Suppressor macrophage treated with lipopolysaccharide for 4 hours (primary cell): ENCODE results near the gene WASHC2A.
"Not testable (repeated sequence)": the region's sequence is repeated elsewhere in the genome, so short reads cannot be mapped to it uniquely, and the experiment has no call there.

Experiments
- DNase-seq: peaks from one replicate; pipeline ENCODE4 v3.0.0-alpha.2; 2020

The WASHC2A gene, protein sequence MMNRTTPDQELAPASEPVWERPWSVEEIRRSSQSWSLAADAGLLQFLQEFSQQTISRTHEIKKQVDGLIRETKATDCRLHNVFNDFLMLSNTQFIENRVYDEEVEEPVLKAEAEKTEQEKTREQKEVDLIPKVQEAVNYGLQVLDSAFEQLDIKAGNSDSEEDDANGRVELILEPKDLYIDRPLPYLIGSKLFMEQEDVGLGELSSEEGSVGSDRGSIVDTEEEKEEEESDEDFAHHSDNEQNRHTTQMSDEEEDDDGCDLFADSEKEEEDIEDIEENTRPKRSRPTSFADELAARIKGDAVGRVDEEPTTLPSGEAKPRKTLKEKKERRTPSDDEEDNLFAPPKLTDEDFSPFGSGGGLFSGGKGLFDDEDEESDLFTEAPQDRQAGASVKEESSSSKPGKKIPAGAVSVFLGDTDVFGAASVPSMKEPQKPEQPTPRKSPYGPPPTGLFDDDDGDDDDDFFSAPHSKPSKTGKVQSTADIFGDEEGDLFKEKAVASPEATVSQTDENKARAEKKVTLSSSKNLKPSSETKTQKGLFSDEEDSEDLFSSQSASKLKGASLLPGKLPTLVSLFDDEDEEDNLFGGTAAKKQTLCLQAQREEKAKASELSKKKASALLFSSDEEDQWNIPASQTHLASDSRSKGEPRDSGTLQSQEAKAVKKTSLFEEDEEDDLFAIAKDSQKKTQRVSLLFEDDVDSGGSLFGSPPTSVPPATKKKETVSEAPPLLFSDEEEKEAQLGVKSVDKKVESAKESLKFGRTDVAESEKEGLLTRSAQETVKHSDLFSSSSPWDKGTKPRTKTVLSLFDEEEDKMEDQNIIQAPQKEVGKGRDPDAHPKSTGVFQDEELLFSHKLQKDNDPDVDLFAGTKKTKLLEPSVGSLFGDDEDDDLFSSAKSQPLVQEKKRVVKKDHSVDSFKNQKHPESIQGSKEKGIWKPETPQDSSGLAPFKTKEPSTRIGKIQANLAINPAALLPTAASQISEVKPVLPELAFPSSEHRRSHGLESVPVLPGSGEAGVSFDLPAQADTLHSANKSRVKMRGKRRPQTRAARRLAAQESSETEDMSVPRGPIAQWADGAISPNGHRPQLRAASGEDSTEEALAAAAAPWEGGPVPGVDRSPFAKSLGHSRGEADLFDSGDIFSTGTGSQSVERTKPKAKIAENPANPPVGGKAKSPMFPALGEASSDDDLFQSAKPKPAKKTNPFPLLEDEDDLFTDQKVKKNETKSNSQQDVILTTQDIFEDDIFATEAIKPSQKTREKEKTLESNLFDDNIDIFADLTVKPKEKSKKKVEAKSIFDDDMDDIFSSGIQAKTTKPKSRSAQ (N-terminal part only)

DNA sequence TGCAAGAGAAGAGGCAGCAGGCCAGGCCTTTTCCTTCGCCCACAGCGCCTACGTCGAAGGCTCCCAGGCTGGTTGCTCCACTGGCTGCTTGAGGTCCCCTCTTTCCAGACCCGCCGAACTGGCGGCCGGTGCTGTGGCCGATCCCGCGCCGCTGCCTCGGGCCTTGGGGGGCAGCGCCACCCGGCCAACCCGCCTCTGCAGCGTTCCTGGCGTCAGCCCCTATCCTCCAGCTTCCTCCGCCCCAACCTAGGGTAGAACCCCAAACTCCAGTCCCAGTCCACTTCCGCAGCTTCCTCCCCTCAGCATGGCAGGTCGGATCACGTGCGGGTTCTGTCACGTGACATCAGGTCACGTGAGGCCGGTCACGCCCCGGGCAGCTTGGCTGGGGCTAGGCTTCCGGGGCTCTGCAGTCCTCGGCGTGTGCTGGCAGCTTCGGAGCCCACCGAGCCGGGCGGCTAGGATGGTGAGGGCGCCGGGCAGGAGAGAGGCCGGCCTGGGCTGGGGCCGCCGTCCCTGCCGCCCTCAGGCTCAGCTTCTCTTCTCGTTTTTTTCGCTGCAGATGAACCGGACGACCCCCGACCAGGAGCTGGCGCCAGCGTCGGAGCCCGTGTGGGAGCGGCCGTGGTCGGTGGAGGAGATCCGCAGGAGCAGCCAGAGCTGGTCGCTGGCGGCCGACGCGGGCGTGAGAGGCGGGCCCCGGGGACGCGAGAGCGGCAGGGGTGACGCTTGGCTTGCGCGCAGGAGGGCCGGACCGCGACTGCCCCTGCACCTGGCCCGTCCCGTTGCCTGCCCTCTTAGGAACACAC, at the start of gene WASHC2A:
Gene WASHC2A, plus strand, starts transcription at position 409 of the 806 bp plus-strand sequence. Its CDS starts 52 bp downstream, at position 461.
- DNase-seq, result peak; percentile 75

DNA sequence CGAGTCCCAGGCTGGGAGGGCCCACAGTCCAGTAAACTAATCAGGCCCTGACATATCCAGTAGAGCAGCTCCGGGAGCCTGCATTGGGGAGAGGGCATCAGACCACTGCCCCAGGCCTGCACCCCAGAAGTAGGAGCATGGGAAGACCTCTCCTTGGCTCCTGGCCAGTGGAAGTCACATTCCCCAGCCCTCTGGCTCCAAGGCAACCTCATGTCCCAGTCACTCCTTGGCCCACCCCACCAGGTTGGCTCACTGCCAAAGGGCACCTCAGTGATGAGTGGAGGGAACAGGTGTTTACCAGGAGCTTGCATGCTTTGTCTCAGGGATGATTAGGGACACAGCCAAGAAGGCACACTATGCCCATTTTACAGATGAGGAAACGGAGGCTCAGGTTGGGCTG, 48.5 kb upstream of the WASHC2A start:
- not testable (repeated sequence) for DNase-seq

DNA sequence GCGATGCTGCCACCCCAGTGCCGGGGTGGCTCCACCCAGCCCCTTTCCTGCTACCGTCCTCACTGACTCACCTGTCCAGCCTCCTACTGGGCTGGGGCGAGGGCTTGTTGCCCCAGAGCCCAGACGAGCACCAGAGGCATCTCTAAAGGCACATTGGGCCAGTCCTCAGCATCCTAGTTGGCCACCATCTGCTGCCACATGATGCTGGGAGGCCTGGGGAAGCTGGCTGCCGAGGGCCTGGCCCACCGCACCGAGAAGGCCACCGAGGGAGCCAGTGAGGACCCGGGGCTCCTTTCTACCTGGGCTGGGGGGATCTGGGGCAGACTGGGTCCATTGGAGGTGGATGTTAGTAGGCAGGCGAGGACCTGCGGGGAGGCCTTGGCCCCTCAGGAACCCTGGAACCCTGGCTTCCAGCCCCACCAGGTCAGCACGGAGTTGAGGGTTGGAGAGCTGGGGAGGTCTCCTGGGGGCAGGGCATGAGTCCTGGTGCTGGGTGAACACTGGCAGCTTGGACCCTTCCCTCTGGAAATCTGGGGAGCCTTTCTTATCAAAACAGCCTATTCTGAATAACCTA, 47.2 kb upstream of the WASHC2A start:
- not testable (repeated sequence) for DNase-seq

DNA sequence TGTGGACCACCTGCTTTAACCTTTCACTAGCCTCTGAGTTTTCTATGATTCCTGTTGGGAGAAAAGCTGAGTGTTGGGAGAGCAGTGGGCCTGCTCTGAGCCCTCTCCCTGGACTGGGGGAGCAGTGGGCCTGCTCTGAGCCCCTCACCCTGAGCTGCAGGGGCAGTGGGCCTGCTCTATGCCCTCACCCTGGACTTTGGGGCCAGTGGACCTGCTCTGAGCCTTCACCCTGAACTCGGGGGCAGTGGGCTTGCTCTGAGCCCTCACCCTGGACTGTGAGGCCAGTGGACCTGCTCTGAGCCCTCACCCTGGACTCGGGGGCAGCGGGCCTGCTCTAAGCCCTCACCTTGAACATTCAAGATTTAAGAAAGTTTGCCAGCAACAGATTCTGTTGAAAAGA, 46.1 kb upstream of the WASHC2A start:
- DNase-seq, result no peak

DNA sequence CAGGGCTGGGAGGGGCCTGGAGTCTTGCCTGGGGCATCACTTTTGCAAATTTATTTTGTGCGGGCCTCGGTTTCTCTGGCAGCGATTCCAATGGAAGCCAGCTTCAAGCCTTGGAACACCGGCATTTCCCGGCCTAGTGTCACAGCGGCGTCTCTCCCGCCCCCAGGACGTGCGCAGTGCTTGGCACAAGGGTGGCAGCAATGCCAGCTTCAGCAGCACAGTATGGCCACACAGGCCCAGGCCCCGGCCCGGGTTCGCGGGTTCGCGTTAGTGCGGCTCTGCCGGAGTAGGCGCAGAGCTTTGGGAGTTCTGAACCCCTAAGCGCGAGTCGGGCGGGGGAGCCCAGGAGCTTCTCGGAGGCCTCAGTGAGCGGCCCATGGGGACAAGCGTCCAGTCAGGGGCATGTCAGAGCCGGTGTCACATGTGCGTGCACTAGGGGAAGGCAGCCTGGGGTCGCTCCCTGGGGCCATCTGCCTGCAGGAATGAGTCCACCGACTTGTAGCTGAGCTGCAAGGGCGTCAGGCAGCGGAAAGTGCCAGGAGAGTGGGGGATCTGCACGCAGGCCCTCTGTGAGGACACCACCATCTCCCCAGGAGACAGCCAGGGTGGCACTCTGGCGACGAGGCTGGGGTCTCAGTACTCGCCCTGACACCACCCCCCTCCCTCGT, 42.9 kb upstream of the WASHC2A start:
- not testable (repeated sequence) for DNase-seq

DNA sequence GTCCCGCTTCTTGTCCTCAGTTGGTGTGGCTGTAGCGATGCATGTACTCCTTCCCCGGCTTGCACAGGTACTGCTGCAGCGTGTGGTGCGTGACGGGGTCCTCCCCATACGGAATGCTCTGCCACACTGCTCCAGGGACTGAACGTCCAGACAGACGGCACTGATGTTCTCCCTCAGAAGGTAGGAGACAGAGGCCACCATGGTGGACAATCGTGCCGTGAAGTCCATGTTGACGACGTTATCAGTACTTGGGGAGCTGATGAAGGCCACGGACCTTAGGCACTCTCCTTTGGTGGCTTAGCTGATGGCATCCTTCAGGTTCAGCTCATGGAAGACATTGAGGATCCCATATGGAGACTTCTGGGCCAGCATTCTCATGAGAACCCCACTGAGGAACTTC, 42.1 kb upstream of the WASHC2A start:
- no peak for DNase-seq

DNA sequence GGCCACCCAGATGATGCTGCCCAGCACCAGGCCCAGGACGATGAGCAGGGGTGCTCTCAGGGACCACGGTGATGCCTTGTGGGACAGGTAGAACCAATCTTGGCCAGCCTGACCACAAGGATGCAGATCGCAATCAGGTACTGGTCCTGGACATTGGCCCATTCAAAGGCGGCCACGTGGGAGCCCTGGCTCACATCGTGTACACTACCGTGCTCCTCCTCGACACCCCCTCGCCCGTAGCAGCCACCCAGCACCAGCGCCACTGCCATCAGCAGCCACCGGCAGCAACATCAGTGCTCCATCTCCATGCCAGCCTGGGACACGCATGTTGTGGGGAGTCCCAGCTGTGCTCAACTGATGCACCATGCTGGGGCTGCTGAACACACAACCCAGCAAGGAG, 40.6 kb upstream of the WASHC2A start:
- no peak for DNase-seq

DNA sequence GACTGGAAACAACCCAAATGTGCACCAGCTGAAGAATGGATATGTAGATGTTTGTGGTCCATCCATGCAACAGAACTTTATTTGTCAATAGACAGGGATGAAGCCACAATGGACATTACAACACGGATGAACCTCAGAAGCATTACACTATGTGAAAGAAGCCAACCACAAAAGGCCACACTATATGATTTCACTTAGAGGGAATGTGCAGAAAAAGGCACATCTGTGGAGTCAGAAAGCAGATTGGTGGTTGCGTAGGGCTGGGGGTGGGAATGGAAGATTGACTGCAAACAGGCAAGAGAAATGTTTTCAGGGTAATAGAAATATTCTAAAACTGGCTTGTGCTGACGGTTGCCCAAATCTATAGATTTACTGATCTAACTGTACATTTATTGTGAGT, 34.3 kb upstream of the WASHC2A start:
- DNase-seq, result no peak

DNA sequence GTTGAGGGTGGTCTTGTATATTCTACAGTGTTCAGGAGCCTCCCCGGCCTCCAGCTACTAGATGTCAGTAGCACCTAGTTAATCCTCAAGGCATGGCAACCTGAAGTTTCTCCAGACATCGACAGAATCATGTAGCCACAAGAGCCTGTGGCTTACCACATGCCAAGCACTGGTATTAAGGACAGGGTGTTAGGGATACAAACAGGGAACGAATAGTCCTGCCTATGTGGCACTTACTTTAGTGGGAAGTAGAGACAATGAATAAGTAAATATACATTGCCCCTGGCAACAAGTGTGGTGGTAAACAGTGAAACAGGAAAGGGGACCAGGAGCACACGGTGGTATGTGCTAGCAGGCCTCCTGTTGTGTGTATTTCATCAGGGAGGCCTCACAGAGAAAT, 32.4 kb upstream of the WASHC2A start:
- DNase-seq, result not testable (repeated sequence)

DNA sequence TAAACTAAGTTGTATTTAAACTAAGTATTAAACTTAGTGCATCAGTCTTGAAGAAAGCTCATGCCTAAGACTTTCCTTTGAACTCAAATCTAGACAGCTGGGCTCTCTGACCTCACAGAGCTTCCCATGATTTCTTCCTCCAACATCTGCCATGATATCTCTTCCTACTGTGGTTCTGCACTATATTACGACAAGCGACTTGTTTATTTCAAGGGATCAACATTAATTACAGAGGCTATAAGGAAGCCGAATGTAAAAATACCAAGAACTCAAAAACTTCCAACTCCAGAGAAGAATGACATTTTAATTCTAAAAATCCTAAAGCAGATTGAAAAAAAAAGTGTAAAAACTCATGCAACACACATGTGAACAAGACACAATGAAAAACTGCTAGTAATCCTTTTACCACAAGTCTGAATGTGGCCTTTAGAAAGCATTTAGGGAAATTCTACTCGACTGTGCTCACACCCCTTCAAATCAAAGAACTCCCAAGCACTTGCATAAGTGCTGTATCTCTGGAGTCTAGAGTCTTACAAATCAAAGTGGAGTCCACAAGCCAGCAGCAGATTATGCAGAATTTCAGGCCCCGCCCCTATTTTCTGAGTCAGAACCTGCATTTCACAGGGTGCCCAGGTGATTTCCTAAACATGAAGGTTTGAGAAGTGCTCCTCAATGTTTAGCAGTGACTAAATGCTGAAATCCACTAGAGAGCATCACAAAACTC, 22.7 kb upstream of the WASHC2A start:
- no peak for DNase-seq

DNA sequence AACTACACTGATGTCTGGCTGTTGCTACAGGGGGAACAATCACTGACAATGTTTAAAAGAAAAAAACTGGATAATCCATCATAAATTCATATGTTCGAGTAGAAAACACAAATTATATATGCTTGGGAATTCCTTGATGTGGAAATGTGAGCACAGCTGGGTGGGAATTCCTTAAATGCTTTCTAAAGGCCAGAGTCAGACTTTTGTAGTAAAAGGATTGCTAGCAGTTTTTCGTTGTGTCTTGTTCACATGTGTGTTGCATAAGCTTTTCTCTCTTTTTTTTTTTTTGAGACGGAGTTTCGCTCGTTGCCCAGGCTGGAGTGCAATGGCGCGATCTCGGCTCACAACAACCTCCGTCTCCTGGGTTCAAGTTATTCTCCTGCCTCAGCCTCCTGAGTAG, 21.3 kb upstream of the WASHC2A start:
- not testable (repeated sequence) for DNase-seq

DNA sequence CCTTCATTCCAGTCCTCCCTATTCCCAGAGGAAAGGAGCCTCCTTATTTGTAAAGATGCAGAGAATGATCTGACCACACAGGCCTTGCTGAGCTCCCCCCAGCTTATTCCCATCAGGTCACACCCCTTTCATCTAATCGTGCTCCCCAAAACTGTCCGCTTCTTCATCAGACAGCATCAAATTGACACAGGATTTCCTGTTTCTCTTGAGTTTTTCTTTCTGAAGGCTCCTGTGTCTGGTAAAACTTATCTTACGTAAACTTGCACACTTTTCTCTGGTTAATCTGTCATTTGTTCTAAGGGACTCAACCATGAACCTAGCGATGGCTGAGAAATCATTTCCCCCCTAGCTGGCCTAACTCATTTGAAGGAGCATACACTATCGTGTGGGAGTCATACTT, 20.2 kb upstream of the WASHC2A start:
- DNase-seq, result not testable (repeated sequence)

DNA sequence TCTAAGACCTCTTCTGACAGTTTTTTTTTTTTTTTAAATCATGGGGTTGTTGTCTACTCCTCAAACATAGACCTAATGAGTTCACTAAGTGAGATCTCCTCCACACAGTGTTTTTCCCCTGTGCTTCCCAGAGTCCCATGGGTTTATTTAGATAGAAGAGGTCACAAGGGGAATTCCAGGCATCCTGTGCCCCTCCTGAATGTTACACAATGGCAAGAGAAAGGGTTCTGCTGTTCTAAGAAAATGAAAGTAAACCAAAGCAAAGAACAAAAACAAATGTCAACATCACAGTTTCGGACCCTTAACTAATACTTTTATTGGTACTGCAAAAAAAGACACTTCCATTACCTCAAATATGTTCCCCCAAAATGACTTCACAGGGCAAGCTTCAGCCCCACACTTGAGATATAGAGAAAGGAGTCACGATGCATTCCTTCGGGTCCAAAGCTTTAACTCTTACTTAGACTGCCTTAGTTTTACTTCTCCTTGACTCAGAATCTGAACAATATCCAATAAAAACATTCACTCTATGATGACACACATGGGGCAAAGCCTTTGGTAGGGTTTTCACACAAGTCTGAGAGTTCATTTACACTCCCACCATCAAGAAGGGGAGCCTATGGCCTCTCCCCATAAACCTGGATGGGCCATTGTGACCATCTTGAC, 15.6 kb upstream of the WASHC2A start:
- DNase-seq, result peak; percentile 81

DNA sequence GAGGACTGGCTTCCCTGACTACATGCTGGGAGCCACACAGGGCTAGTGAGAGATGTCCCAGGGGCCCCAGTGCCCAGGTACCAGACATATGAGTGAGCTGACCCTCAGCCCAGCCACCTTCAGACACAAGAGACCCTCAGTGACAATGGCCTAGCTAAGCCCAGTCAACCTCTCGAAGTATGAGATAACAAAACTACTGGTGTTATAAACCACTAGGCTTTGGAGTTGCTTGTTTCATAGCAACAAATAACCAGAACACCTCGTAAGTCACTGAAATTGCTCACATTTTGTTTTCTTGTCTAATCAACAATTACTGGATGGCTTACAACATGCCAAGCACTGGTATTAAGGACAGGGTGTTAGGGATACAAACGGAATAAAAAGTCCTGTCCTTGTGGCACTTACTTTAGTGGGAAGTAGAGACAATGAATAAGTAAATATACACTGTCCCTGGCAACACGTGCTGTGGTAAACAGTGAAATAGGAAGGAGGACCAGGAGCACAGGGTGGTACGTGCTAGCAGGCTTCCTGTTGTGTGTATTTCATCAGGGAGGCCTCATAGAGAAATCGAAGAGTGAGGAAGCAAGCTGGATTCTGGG, 14.9 kb upstream of the WASHC2A start:
- not testable (repeated sequence) for DNase-seq

DNA sequence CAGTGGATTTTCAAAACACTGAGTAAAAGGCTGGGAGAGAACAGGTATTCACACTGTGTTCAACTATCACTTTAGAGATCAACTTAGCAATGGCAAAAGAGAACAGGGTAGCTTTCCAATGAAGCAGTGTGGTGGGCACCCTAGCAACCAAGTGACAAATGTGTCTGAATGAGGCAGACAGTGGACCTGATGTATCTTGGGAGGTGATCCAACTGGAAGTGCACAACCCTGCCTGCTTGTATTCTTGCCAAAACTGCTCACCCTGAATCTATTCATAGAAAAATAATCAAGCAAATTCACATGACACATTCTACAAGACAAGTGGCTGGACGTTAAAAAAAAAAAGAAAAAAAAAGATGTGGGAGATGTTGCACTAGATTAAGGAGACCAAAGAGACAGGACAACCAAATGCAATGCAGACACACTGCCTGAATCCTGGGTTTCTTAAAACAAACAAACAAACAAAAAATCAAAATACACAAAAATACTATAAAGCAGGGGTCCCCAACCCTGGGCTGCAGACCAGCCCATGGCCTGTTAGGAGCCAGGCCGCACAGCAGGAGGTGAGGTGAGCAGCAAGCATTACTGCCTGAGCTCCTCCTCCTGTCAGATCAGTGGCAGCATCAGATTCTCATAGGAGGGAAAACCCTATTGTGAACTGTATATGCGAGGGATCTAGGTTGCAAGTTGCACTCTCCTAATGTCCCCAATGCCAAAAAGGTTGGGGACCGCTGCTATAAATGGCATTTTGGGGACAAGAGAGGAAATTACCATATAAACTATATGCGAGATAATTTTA, 12.1 kb upstream of the WASHC2A start:
- DNase-seq, result not testable (repeated sequence)

DNA sequence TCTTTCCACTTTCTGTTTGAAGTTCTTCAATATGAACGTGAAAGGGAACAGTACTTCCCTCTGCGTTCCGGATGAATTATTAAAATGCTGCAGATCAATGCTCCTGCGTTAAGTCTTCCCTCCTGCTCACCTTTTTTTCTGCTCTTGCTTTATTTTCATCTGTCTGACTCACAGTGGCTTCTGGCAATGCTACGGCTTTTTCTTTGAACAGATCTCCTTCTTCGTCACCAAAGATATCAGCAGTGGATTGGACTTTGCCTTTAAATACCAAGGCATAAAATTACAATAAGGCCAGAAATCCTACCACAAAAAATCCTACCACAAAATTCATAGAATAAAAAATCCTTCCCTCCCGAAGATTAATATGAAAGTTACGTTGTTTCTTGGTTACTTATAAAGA, 11.1 kb upstream of the WASHC2A start:
- DNase-seq, result not testable (repeated sequence)

DNA sequence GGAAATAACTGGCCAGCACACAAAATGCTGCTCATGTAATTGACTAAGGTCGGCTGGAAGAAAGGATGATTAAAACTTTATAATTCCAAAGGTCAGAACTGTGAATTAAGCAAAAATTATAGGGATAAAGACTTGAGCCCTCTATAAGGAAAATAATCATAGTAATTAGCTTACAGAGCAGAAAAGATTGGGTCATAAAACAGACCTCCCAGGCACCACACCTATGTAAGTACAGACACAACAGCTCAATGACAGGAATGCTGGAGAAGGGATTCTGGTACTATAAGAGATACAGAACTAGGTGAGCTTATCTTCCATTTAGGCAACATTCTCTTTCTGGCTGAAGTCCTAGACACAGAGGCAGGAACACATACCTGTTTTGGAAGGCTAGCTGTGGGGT, 9.0 kb upstream of the WASHC2A start:
- DNase-seq, result not testable (repeated sequence)

DNA sequence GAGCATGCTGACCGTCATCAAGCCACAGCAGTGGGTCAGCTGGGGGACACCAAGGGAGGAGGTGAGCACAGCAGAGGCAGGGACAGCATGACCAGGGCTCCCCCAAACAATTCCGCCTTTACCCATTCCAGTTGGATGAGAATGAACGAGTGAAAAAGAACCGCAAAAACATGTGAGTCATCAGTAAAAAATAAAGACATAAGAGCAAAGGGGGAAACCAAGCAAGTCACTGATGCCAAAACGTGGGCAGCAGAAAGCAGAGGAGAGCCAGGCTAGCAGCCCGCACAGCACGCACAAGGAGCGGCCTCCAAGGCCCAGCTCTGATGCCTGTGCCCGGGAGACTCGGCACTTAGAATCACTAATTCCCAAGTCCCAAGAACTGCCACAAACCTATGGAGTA, 7.8 kb upstream of the WASHC2A start:
- DNase-seq, result not testable (repeated sequence)
